Measurements from ENCODE around the gene EIF3K. TPM values are rescaled to one million over a fixed set of nuclear protein-coding genes. Genes with fewer than 3 reads are reported as not detected.
A peak's percentile ranks its signal among the peaks of the same experiment; 100 is the strongest.

Gene EIF3K
- total RNA-seq, 1 experiment from 2014 or later: 2,011 TPM

DNA sequence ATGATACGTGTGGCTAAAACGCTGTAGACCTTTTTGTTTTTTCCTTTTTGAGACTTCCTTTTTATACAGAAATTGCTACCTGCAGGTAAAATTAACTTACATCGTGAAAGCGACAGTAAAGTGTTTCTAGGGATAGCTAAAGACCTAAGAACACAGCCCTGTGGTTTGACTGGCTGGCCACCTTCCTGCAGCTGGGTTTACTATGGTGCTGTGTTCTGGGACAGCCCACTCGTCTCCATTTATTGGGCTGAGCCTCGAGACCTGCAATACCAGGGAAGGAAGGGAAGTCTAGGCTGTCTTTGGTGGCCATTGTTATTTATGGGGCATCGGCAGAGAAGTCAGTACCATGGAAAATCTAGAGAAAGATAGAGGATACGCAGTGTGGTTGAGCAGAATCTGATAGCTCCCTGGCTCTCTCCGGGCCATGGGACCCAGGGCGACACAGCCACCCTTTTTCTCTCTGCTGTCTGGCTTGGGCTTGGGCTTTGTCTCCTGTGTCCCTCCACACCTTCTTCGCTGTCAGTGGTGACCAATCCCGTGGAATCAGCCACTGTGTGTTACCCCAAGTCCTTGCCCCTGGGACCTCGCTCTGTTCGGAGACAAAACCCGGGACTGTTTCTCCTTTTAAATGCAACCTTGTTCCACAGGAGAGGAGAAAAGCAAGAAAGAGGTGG, 59.4 kb downstream of the EIF3K start:
- intact Hi-C loops (cut with micrococcal nuclease; ENCODE audit: unreplicated experiment) (no loop called here), in situ Hi-C loops (cut with HindIII; ENCODE audit: low pct_unique_long_range_greater_than_20kb, low sequenced_read_pairs) (no loop called here)
- TF ChIP-seq, protein P1, sequence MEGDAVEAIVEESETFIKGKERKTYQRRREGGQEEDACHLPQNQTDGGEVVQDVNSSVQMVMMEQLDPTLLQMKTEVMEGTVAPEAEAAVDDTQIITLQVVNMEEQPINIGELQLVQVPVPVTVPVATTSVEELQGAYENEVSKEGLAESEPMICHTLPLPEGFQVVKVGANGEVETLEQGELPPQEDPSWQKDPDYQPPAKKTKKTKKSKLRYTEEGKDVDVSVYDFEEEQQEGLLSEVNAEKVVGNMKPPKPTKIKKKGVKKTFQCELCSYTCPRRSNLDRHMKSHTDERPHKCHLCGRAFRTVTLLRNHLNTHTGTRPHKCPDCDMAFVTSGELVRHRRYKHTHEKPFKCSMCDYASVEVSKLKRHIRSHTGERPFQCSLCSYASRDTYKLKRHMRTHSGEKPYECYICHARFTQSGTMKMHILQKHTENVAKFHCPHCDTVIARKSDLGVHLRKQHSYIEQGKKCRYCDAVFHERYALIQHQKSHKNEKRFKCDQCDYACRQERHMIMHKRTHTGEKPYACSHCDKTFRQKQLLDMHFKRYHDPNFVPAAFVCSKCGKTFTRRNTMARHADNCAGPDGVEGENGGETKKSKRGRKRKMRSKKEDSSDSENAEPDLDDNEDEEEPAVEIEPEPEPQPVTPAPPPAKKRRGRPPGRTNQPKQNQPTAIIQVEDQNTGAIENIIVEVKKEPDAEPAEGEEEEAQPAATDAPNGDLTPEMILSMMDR (IDR thresholded peaks at IDR 0.05): no peak
- TF ChIP-seq POLR2AphosphoS5 (IDR thresholded peaks at IDR 0.05; ENCODE audit: low read depth, low read length) (no peak), TCF7L2 (IDR thresholded peaks at IDR 0.05; ENCODE audit: low read depth, low read length) (no peak), SIN3A (IDR thresholded peaks at IDR 0.05; ENCODE audit: borderline replicate concordance, insufficient read depth, low read depth, low read length) (no peak)
- TF ChIP-seq, protein P2, sequence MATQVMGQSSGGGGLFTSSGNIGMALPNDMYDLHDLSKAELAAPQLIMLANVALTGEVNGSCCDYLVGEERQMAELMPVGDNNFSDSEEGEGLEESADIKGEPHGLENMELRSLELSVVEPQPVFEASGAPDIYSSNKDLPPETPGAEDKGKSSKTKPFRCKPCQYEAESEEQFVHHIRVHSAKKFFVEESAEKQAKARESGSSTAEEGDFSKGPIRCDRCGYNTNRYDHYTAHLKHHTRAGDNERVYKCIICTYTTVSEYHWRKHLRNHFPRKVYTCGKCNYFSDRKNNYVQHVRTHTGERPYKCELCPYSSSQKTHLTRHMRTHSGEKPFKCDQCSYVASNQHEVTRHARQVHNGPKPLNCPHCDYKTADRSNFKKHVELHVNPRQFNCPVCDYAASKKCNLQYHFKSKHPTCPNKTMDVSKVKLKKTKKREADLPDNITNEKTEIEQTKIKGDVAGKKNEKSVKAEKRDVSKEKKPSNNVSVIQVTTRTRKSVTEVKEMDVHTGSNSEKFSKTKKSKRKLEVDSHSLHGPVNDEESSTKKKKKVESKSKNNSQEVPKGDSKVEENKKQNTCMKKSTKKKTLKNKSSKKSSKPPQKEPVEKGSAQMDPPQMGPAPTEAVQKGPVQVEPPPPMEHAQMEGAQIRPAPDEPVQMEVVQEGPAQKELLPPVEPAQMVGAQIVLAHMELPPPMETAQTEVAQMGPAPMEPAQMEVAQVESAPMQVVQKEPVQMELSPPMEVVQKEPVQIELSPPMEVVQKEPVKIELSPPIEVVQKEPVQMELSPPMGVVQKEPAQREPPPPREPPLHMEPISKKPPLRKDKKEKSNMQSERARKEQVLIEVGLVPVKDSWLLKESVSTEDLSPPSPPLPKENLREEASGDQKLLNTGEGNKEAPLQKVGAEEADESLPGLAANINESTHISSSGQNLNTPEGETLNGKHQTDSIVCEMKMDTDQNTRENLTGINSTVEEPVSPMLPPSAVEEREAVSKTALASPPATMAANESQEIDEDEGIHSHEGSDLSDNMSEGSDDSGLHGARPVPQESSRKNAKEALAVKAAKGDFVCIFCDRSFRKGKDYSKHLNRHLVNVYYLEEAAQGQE (IDR thresholded peaks at IDR 0.05; ENCODE audit: insufficient read depth in 1 of 2, low read depth in 2 of 2, low read length in 1 of 2): no peak
- H3K36me3 ChIP-seq (ENCODE audit: control insufficient read depth, insufficient read depth, low read length): 0 out of 2 replicates have a peak, but pooled peaks cover 7% of the 10 kb centered on the region
- H3K27me3 ChIP-seq (ENCODE audit: control insufficient read depth, insufficient read depth, low read length): no peaks in the 10 kb centered on the region
- peaks cover 4% of the 10 kb centered on the region; the same call in 1 of the 2 replicates for H3K9me3 ChIP-seq (ENCODE audit: control insufficient read depth, insufficient read depth, low read depth, low read length)
- POLR2A ChIA-PET: interaction anchor here (0.6 to 2.0 kb wide), 6 partner anchors 9 to 516 kb away, joined by 3 to 8 read pairs (median 4); no protein-coding TSS in a partner anchor
- ATAC-seq (0 out of 2 replicates have a peak, but pooled peaks have one; percentile 1), DNase-seq (ENCODE audit: low read depth, low spot score) (no peak)
- BruUV-seq (replicated peaks): no TSS peak
- peaks cover 97% of the 10 kb centered on the region for H3K4me1 ChIP-seq (ENCODE audit: control insufficient read depth, insufficient read depth, low read length)
- CTCF ChIA-PET: interaction anchor here (0.5 kb wide), 1 partner anchor 889 kb away, joined by 3 read pairs; no protein-coding TSS in a partner anchor
- no peak overlapping the region for H3K4me3 ChIP-seq (ENCODE audit: low read depth in 2 of 2, low read length in 2 of 2)
- peak overlapping the region; percentile 98 for H3K27ac ChIP-seq (ENCODE audit: low read length)

DNA sequence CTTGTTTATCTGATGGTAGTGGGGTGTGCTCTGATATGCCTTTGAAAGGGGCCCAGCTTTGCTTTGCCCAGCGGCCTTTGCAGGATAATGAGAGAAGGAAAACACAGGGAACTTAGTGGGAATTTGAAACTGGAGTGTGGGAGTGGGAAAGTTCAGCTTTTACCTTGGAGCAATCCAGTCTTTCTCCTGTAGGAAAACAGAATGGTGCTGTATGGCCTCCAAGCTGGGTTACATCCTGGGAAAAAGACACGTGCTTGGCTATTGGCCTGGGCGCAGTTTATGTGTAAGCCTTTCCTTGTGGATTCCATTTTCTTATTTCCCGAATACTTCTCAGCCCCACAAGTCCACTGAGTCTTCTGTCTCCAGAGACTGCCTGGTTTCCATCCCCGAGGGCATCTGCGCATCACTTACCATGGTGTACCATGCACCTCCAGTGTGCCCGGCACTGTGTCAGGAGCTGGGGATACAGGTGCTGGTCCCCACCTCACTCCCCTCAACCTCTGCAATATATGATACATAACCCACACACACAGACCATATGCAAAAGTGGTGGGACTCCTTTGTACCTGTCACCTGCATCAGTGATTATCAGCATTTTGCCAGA, 60.0 kb downstream of the EIF3K start:
- TF ChIP-seq TCF7L2 (IDR thresholded peaks at IDR 0.05; ENCODE audit: low read depth, low read length) (0 out of 2 replicates have a peak, but pooled peaks have one; percentile 18), POLR2AphosphoS5 (IDR thresholded peaks at IDR 0.05; ENCODE audit: low read depth, low read length) (no peak)
- intact Hi-C loops (cut with micrococcal nuclease; ENCODE audit: unreplicated experiment): no loop called here
- ChIA-PET POLR2A (interaction anchor here (0.6 to 2.0 kb wide), 5 partner anchors 10 to 1266 kb away, joined by 3 to 8 read pairs (median 3); no protein-coding TSS in a partner anchor), CTCF (no interaction called here)
- H3K4me1 ChIP-seq (ENCODE audit: control insufficient read depth, insufficient read depth, low read length): peaks cover 100% of the 10 kb centered on the region
- DNase-seq (ENCODE audit: low read depth, low spot score) (no peak), ATAC-seq (no peak)
- TSS peak; percentile 1 for BruUV-seq (replicated peaks)
- no peaks in the 10 kb centered on the region for H3K27me3 ChIP-seq (ENCODE audit: control insufficient read depth, insufficient read depth, low read length)
- H3K4me3 ChIP-seq (ENCODE audit: low read depth in 2 of 2, low read length in 2 of 2): no peak overlapping the region
- H3K27ac ChIP-seq (ENCODE audit: low read length): peak overlapping the region; percentile 98
- in situ Hi-C loops (cut with HindIII; ENCODE audit: low pct_unique_long_range_greater_than_20kb, low sequenced_read_pairs): no loop called here
- H3K36me3 ChIP-seq (ENCODE audit: control insufficient read depth, insufficient read depth, low read length): 0 out of 2 replicates have a peak, but pooled peaks cover 7% of the 10 kb centered on the region
- peaks cover 4% of the 10 kb centered on the region; the same call in 1 of the 2 replicates for H3K9me3 ChIP-seq (ENCODE audit: control insufficient read depth, insufficient read depth, low read depth, low read length)
